Measurements from ENCODE around the gene PPP1R15B.

DNA sequence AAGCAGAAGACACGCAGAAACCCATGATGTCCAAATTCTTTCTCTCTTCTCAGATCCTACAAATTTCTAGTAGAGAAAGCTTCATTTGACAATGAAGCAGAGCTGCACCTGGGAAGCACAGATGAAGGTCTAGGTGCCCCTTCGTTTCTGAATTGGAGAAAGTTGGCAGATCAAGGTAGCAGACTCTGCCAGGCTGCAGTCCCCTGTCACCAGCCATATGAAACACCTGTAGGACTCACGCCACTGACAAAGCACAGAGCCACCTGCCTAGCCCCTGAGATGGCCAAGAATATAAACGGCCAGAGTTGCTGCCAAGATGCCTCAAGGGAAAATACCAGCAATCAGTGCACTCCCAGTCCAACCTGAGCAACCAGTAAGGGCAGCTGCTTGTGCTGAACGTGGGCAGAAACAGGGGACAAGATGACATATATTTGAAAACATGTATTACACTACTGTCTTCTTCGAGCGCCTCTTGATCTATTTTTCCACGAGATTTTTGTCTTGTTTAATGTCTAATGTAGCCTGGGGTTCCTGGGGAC is 31.3 kb downstream of the PPP1R15B start:
- TF ChIP-seq, protein P1, sequence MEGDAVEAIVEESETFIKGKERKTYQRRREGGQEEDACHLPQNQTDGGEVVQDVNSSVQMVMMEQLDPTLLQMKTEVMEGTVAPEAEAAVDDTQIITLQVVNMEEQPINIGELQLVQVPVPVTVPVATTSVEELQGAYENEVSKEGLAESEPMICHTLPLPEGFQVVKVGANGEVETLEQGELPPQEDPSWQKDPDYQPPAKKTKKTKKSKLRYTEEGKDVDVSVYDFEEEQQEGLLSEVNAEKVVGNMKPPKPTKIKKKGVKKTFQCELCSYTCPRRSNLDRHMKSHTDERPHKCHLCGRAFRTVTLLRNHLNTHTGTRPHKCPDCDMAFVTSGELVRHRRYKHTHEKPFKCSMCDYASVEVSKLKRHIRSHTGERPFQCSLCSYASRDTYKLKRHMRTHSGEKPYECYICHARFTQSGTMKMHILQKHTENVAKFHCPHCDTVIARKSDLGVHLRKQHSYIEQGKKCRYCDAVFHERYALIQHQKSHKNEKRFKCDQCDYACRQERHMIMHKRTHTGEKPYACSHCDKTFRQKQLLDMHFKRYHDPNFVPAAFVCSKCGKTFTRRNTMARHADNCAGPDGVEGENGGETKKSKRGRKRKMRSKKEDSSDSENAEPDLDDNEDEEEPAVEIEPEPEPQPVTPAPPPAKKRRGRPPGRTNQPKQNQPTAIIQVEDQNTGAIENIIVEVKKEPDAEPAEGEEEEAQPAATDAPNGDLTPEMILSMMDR (conservative IDR thresholded peaks at IDR 0.05; ENCODE audit: low read depth, low read length): no peak
- no peak for TF ChIP-seq EZH2 (IDR thresholded peaks at IDR 0.05; ENCODE audit: borderline replicate concordance, low read depth, low read length, poor library complexity, severe bottlenecking)

All from A673 (cell line).